Tibial artery (tissue), 4 donors: Measurements from ENCODE around the gene SHISAL1.
"Not testable (repeated sequence)": the region's sequence is repeated elsewhere in the genome, so short reads cannot be mapped to it uniquely, and the experiment has no call there.

Source experiments
- DNase-seq, 2 donors: peaks; one replicate each; pipeline ENCODE4 v3.0.0-alpha.2; 2019
- H3K27ac ChIP-seq, 2 donors: fragments of 200-600 bp; sonication (generic) in 1 of 2; 1 replicate in 1 of 2; 2 replicates in 1 of 2; pipeline ENCODE4 v1.5.1; 2018 to 2019; ENCODE audit warnings: mild to moderate bottlenecking in 1 of 2
- H3K27me3 ChIP-seq, 2 donors: fragments of 200-600 bp; sonication (generic) in 1 of 2; one replicate each; pipeline versions ENCODE4 v1.5.1 to v1.6.0; 2016 to 2019
- H3K36me3 ChIP-seq, 3 donors: fragments of 200-600 bp; sonication (generic) in 2 of 3; one replicate each; pipeline ENCODE4 v1.5.1; 2016 to 2019; ENCODE audit warnings: mild to moderate bottlenecking in 2 of 3
- H3K4me1 ChIP-seq, 4 donors: fragments of 200-600 bp; sonication (generic) in 2 of 4; 1 replicate in 3 of 4; 2 replicates in 1 of 4; pipeline ENCODE4 v1.5.1; 2016 to 2019
- H3K4me3 ChIP-seq, 2 donors: fragments of 200-600 bp; sonication (generic) in 1 of 2; 1 replicate in 1 of 2; 2 replicates in 1 of 2; pipeline ENCODE4 v1.5.1; 2018 to 2019; ENCODE audit warnings: mild to moderate bottlenecking in 2 of 2
- H3K9me3 ChIP-seq, 3 donors: fragments of 200-600 bp; sonication (generic) in 1 of 3; one replicate each; pipeline ENCODE4 v1.5.1; 2016 to 2019
- intact Hi-C: fragments of 100-400 bp; cut with DNase I; formaldehyde crosslinking; loops from one replicate; pipeline ENCODE4 v1.15.0; 2023; ENCODE audit warnings: low total_unique reads
- TF ChIP-seq, protein P1 (sequence below), 2 experiments: fragments of 200-600 bp in 1 of 2; fragments of 450-650 bp in 1 of 2; IDR thresholded peaks; one replicate each; pipeline ENCODE4 v1.5.1; 2017 to 2019; ENCODE audit warnings: antibody characterized with exemption in 2 of 2, mild to moderate bottlenecking in 1 of 2, moderate library complexity in 1 of 2

The SHISAL1 gene

DNA sequence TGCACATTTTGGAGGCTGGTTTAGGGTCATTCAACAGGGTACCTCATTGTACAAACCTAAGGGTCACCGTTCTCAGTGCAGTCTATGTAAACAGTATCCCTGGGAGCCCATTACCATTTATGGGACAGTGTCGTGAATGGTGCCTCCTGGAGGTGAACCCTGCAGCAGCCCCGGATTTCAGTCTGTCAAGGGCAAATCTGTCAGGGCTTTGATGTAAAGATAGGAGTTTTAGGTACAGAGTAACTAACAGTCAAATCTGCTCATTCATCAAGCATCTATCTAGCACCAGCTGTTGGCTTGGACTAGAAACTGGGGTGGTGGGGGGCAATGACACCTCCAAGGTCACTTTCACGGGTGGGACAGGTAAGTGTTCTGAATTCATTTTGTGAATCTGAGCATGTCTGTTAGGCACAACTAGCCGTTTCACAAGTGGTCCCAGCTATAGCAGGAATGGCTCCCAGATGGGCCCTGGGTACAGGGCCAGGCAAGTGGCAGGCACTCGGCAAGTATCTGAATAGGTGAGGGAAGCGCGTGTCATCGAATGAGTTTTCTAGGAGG is 68.4 kb downstream of the SHISAL1 start:
- Histone ChIP-seq H3K9me3 (peaks cover 0 to 3% (median 3%) of the 10 kb centered on the region in 3 donors), H3K4me3 (no peak overlapping the region), H3K27ac (no peak overlapping the region), H3K27me3 (peaks cover 0 to 6% of the 10 kb centered on the region in 2 donors), H3K4me1 (no peaks in the 10 kb centered on the region), H3K36me3 (no peaks in the 10 kb centered on the region)
- TF ChIP-seq, protein P1, sequence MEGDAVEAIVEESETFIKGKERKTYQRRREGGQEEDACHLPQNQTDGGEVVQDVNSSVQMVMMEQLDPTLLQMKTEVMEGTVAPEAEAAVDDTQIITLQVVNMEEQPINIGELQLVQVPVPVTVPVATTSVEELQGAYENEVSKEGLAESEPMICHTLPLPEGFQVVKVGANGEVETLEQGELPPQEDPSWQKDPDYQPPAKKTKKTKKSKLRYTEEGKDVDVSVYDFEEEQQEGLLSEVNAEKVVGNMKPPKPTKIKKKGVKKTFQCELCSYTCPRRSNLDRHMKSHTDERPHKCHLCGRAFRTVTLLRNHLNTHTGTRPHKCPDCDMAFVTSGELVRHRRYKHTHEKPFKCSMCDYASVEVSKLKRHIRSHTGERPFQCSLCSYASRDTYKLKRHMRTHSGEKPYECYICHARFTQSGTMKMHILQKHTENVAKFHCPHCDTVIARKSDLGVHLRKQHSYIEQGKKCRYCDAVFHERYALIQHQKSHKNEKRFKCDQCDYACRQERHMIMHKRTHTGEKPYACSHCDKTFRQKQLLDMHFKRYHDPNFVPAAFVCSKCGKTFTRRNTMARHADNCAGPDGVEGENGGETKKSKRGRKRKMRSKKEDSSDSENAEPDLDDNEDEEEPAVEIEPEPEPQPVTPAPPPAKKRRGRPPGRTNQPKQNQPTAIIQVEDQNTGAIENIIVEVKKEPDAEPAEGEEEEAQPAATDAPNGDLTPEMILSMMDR (IDR thresholded peaks at IDR 0.05), result no peak
- no peak for DNase-seq
- intact Hi-C loops, result no loop called here

DNA sequence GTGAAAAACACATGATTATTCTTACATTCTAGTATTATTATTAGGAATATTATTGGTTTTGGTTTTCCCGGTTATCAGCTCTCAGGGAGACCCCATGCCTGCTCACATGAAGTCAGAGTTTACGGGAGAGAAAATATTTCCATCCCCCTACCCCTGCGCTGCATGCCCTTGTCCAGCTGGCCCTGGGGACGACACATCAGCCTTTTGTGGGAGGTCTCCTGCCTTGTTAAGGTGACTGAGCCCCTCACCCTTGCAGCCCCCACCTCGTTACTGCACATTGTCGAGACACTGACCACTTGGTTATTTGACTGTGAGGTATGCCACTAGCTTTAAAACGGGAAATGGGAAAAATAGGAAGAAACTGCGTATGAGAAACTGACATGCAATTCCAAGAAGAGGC is 69.0 kb downstream of the SHISAL1 start:
- H3K27me3 ChIP-seq, result peaks cover 0 to 6% of the 10 kb centered on the region in 2 donors
- TF ChIP-seq, protein P1 (IDR thresholded peaks at IDR 0.05), result no peak
- intact Hi-C loops, result no loop called here
- no peaks in the 10 kb centered on the region for H3K9me3 ChIP-seq
- H3K27ac ChIP-seq, result no peak overlapping the region
- H3K4me1 ChIP-seq, result no peaks in the 10 kb centered on the region
- H3K36me3 ChIP-seq, result no peaks in the 10 kb centered on the region
- no peak for DNase-seq
- H3K4me3 ChIP-seq, result no peak overlapping the region

DNA sequence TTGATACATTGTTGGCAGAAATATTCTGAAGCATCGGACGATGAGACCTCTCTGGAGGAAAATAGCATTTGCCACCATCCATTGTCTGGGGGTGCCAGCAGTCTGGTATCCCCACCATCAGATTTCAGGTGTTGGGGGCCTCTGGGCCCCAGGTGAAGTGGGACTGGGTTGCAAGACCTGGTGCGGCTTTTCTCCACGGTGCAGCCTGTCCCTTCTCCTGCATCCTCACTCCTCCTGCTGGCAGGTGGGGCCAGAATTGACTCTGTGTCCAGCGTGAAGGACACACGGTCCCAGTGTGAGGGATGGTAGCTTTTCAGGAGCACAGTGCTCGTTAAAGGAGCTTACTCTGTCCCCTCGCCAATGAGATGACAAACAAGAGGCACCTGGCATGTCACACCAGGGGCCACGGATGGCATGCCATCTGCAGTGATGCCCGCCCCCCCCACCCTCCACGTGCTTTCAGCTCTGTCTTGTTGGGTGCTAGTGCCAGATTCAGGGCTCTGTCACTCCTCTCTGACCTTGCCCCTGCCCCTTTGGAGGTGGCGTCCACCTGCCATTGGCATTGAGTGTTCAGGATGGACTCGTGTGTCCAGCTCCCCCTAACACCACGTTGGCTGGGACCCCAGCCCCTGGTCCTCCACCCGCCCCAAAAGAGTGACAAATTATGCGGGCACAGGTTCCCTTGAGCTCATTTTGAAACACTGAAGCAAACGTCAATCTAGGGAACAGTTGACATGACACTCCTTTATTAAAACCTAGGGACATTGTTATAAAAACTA is 69.6 kb downstream of the SHISAL1 start:
- H3K4me3 ChIP-seq, result no peak overlapping the region
- TF ChIP-seq, protein P1 (IDR thresholded peaks at IDR 0.05), result no peak
- peaks cover 0 to 4% (median 0%) of the 10 kb centered on the region in 3 donors for H3K9me3 ChIP-seq
- H3K36me3 ChIP-seq, result no peaks in the 10 kb centered on the region
- no peak for DNase-seq
- no peak overlapping the region for H3K27ac ChIP-seq
- intact Hi-C loops, result no loop called here
- peaks cover 0 to 6% of the 10 kb centered on the region in 2 donors for H3K27me3 ChIP-seq
- H3K4me1 ChIP-seq, result no peaks in the 10 kb centered on the region

DNA sequence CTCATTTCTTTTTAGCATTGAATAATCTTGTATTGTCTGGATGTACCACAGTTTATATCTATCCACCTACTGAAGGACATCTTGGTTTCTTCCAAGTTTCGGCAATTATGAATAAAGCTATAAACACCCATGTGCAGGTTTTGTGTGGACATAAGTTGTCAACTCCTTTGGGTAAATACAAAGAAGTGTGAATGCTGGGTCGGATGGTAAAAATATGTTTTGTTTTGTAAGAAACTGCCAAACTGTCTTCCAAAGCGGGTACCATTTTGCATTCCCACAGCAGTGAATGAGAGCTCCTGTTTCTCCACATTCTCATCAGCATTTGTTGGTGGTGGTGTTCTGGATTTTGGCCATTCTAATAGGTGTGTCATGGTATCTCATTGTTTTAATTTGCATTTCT is 71.6 kb downstream of the SHISAL1 start:
- H3K9me3 ChIP-seq, result peaks cover 0 to 11% (median 0%) of the 10 kb centered on the region in 3 donors
- H3K27ac ChIP-seq, H3K27me3 ChIP-seq, H3K4me3 ChIP-seq, DNase-seq, intact Hi-C loops, H3K36me3 ChIP-seq, H3K4me1 ChIP-seq: not testable (repeated sequence)

DNA sequence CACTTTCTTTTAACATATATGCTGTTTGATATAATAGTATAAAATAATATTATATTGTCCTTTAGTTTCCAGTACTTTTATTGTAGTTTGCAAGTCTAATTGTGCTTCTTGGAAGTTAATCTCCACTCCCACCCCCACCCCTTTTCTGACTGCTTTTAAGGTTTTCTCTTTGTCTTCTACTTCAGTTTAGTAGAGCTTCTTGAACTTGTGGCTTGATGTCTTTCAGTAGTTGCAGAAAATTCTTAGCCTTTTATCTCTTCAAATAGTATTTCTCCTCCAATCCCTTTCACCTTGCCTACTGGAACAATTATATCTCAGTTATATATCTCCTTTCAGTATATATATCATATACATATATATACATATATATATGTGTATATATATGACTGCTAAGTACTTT is 75.5 kb downstream of the SHISAL1 start:
- intact Hi-C loops, result no loop called here
- TF ChIP-seq, protein P1 (IDR thresholded peaks at IDR 0.05), result no peak
- H3K36me3 ChIP-seq, result no peaks in the 10 kb centered on the region
- peaks cover 0 to 11% (median 0%) of the 10 kb centered on the region in 3 donors for H3K9me3 ChIP-seq
- DNase-seq, result no peak
- no peaks in the 10 kb centered on the region for H3K4me1 ChIP-seq
- no peak overlapping the region for H3K4me3 ChIP-seq
- no peak overlapping the region for H3K27ac ChIP-seq
- no peaks in the 10 kb centered on the region for H3K27me3 ChIP-seq

DNA sequence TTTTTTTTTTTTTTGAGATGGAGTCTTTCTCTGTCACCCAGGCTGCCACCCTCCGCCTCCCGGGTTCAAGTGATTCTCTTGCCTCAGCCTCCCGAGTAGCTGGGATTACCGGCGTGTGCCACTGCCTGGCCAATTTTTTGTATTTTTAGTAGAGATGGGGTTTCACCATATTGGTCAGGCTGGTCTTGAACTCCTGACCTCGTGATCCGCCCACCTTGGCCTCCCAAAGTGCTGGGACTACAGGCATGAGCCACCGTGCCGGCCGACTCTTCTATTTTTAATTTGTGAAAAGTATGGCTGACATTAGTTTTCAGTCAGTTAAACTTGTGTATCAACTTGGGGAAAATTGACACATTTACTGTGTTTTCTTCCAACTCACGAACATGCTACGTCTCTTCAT is 78.4 kb downstream of the SHISAL1 start:
- H3K36me3 ChIP-seq, DNase-seq, H3K27ac ChIP-seq, H3K4me3 ChIP-seq, H3K4me1 ChIP-seq, intact Hi-C loops, H3K27me3 ChIP-seq: not testable (repeated sequence)
- peaks cover 0 to 11% (median 6%) of the 10 kb centered on the region in 3 donors for H3K9me3 ChIP-seq
